NOMO-1 treated with dmso at 0.1 percent for 144 hours (cell line): ENCODE results near the gene TRAPPC10.
A peak's percentile ranks its signal among the peaks of the same experiment; 100 is the strongest.

ENCODE experiments used
- DNase-seq: peaks from one replicate; lab custom pipeline; 2025; ENCODE audit not compliant: unreplicated experiment; lab: John Stamatoyannopoulos, UW

Gene TRAPPC10

DNA sequence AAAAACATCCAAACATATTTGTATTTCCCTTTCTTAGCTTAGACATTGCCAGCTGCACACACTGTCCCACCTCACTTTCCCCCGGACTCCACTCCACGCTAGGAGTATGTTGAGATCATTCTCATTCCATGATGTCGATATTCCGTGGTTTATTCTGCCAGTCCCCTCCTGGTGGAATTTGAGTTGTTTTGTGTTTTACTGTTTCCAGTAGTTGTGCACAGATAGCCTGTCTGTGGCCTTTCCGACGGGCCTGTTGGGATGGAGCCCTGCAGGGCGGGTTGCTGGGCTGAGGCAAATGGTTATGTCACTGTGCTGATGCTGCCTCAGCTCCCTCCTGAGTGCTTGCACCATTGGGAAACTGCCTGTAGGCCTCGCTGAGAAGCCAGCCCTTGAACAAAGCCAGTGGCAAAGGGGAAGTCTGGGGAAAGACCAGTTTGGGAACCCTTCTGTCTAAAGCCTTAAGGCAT, 12.8 kb downstream of the TRAPPC10 start:
- peak; percentile 7 for DNase-seq

- DNase-seq: no peak
Measured at GRCh38 chr21:44027607-44028286, 15.6 kb downstream of the TRAPPC10 start.

DNA sequence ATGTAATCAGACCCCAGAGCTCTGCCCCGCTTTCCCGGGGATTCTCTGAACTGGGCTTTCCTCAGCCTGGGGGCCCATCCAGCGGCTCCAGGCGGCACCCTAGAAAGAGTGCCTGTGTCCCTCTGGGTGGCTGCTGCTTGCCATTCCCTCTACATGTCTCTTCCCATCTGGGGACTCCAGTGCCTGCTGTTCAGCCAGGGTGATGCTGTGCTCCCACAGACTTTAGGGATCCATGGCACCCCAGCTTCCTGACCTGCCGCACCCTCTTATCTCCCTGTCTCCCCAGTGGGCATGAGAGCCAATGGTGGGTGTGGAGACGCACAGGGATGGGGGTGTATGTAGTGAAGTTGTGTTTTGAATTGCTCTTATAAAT, 16.2 kb downstream of the TRAPPC10 start:
- DNase-seq: no peak

DNA sequence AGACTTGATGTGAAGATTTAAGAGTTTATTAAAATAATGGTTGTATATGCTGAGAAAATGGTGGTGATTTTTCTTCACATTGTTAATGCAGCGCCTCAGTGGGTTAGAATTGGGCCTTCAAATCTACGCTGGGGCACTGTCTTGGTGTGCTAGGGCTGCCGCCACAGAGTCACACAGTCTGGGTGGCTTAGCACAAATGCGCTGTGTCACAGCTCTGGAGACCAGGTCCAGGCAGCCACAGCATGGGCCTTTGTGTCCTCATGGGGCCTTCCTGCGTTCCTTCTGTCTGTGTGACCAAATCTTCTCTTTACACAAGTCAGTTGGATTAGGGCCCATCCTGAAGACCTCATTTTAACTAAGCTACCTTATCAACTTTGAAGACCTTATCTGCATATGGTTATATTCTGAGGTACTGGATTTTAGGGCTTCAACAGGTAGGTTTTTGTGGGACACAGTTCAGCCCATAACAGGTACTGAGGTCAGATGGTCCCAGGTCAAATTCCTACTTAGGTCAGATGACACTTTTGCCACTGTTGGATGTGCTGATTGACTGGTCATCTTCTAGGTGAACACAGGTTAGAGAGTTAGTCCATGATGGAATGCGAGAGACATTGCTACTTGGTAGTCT, 17.5 kb downstream of the TRAPPC10 start:
- DNase-seq: no peak

GRCh38 chr21:44035244-44035643, 23.1 kb downstream of the TRAPPC10 start:
- no peak for DNase-seq

GRCh38 chr21:44038063-44038462, 26.0 kb downstream of the TRAPPC10 start:
- no peak for DNase-seq

GRCh38 chr21:44039828-44040227, 27.7 kb downstream of the TRAPPC10 start:
- DNase-seq: no peak

DNA sequence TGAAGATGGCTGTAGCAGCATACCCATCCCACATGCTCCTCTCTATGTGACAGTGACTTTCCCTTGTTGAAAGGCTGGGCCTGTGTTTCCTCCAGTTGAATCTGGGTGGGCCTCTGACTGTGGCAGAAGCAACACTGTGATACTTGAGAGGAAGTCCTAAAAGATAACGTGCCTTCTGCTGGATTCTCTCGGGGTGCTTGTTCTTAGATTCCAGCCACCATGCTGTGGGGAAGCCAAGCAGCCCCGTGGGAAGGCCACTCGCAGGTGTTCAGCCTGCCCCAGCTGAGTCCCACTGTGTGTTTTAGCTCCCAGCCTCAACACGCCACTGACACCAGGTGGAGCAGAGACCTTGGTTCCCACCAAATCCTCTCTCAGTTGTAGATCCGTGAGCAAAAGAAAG, 31.5 kb downstream of the TRAPPC10 start:
- no peak for DNase-seq

- DNase-seq: no peak
Measured at GRCh38 chr21:44046734-44047133, 34.6 kb downstream of the TRAPPC10 start.

DNA sequence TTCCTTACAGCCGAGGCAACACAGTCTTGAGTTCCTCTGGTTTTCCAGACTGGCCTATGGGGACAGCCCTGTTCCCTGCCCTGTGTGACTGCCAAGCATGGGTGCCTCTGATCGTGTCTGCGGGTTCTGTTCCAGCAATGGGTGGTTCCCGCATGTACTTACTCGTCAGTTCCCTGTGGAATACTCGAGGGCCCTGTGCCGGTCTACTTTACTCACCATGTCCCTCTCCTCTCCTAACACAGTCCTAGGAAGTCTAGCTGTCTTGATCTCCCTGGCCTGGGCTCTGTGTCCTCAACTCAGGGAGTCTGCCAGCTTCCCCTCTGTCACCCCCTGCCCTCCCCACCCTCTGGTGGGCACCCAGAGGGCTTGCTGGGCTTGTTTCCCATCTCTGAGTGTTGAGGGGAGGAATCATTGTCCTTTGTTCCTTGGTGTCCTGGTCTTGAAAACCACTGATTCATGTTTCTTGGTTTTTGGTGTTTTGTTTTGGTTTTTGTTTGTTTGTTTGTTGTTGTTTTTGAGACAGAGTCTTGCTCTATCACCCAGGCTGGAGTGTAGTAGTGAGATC, 36.0 kb downstream of the TRAPPC10 start:
- no peak for DNase-seq

GRCh38 chr21:44049182-44049581, 37.1 kb downstream of the TRAPPC10 start:
- DNase-seq: no peak

DNA sequence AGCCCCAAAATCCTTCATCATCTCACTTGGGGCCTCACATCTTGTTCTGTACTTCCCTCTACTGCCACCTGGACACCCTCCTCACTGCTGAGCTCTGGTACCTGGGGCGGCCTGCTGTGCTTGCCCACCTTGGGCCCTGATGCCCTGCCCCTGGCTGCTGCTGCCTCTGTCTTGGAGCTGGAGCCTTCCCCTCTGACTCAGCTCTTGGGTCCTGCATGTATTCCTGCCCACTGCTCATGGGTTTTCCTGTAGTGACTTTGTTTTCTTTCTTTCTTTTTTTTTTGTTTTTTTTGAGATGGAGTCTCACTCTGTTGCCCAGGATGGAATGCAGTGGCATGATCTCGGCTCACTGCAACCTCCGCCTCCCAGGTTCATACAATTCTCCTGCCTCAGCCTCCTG, 37.5 kb downstream of the TRAPPC10 start:
- DNase-seq: no peak

GRCh38 chr21:44050276-44050675, 38.2 kb downstream of the TRAPPC10 start:
- DNase-seq: no peak

GRCh38 chr21:44051462-44051941, 39.4 kb downstream of the TRAPPC10 start:
- no peak for DNase-seq

DNA sequence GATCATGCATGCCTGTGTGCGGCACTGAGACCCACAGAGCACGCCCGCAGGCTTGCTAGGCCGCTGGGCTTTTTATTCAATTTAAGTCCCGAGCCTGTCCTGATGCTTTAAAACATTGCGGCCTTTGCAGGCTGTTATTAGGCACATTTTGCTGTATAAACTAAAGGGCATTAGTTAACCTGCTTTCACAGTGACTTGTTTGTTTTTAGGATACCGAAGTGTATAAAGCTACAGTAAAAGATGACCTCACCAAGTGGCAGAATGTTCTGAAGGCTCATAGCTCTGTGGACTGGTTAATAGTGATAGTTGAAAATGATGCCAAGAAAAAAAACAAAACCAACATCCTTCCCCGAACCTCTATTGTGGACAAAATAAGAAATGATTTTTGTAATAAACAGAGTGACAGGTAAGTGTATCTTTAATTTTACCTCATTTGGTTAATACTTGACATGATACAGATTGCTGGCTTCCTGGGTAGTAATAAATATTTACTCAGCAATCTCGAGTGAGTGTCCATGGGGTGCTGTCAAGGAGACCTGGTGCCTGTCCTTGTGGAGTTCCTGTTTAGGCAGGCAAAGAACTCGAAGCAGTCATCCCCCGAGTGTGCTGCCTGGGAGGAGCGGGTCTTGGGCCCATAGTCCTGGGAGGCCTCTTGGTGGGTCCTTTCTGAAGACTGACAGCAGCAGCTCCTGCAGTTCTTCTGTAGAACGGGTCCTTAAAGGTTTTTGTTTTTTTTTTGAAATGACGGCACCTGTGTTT, 40.1 kb downstream of the TRAPPC10 start:
- no peak for DNase-seq

DNA sequence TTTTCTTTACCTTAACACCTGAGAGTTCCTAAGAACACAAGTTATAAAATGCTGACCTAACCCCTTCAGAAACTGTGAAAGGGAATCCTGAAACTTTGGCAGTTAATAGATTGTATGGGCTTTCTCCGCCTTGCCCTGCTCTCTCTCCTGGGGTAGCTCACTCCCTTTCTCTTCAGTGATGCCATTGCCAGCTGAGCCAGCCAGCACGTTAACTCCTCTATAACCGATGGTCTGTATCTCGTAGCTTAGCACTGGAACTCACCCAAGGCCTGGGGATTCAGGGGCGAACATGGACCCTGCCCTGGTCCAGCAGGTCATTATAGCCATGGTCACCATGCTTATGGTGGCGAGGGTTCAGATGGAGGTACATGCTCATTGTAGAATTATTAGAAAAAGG, 40.7 kb downstream of the TRAPPC10 start:
- DNase-seq: no peak

GRCh38 chr21:44053567-44053966, 41.5 kb downstream of the TRAPPC10 start:
- no peak for DNase-seq

- DNase-seq: no peak
Measured at GRCh38 chr21:44054710-44055109, 42.6 kb downstream of the TRAPPC10 start.

DNA sequence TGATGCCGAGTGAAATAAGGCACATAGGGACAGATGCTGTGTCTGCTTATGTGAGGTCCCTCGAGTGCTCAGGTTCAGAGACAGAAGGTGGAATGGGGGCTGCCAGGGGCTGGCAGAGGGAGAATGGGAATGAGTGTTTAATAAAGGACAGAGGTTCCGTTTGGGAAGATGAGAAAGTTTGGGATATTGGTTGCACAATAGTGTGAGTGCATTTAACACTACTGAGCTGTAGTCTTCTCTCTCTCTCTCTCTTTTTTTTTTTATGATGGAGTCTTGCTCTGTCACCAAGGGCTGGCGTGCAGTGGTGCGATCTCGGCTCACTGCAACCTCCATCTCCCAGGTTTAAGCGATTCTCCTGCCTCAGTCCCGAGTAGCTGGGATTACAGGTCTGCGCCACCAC, 44.9 kb downstream of the TRAPPC10 start:
- DNase-seq: no peak

DNA sequence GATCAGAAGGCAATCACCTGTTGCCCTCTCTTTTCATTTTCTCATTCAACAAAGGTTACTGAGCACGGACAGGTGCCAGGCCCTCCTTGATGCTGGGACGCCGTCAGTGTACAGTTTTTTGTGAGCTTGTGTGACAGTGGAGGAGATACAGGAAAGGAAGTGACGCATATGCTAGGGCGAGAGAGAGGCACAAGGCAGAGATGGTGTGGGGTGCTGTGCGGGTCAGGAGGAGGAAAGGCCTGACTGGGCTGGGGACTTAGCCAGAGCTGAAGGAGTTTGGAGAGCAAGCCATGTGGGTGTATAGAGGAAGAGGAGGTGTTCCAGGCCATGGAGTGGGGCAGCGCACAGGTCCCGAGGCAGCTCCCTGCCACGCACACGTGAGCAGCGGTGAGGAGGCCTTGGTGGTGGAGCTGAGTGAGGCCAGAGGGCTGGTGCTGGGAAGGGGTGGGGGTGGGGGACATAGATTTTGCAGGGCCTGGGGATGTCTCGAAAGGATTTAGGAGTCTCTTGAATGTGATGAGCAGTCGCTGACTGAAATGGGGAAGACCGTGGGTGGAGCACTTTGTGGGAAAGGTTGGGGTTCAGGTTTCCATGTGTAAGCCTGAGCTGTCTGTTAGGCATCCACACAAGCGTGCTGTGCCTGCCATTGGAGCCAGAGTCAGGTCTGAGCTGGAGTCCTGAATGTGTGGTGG, 46.0 kb downstream of the TRAPPC10 start:
- DNase-seq: no peak

DNA sequence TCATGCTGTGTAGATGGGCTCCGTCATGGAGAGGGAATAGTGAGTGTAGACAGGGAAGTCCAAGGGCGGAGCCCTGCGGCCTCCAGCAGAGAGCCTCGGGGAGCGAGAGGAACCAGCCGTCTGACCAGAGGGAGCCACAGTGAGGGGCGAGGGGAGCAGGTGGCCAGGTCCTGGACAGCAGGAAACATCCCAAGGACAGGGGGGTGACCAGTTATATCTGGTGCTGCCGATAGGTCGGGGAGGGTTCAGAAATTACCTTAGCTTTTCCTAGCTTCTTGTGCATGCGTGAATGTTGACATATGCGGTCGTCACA, 46.5 kb downstream of the TRAPPC10 start:
- DNase-seq: no peak
